Spinal cord (tissue), 10 donors: ENCODE data around the gene ANKRD30B. TPM values are rescaled to one million over a fixed set of nuclear protein-coding genes. Genes with fewer than 3 reads are reported as not detected.
"Not testable (repeated sequence)": the region's sequence is repeated elsewhere in the genome, so short reads cannot be mapped to it uniquely, and the experiment has no call there.

Experiments used
- DNase-seq, 6 donors: peaks; one replicate each; pipeline versions ENCODE4 v3.0.0 to v3.0.0-alpha.2; 2013 to 2015; ENCODE audit warnings: low spot score in 6 of 6, low read depth in 4 of 6
- H3K27ac ChIP-seq: one replicate; pipeline ENCODE4 v1.5.1; 2013; ENCODE audit warnings: low read depth, low read length, control low read depth
- H3K27me3 ChIP-seq: one replicate; pipeline ENCODE4 v1.6.1; 2013; ENCODE audit warnings: low read length; ENCODE audit not compliant: control insufficient read depth, insufficient read depth
- H3K36me3 ChIP-seq: one replicate; pipeline ENCODE4 v1.6.1; 2013; ENCODE audit warnings: low read length; ENCODE audit not compliant: control insufficient read depth, insufficient read depth
- H3K4me1 ChIP-seq: one replicate; pipeline ENCODE4 v1.6.1; 2013; ENCODE audit warnings: low read length; ENCODE audit not compliant: control insufficient read depth, insufficient read depth
- H3K4me3 ChIP-seq: one replicate; pipeline ENCODE4 v1.5.1; 2013; ENCODE audit warnings: low read depth, low read length, control low read depth
- H3K9me3 ChIP-seq: one replicate; pipeline ENCODE4 v1.6.1; 2013; ENCODE audit warnings: low read length; ENCODE audit not compliant: control insufficient read depth, insufficient read depth
- WGBS: methylation state at CpG from one replicate; pipeline ENCODE4 v1.1.5; 2013; ENCODE audit warnings: missing lambda C conversion rate; ENCODE audit not compliant: insufficient coverage; 5-methylcytosine and 5-hydroxymethylcytosine counted together
- polyA plus RNA-seq, 2 donors: library from polyadenylated mRNA; unstranded; fragments of 120-200 nt; gene quantifications; one replicate each; pipeline ENCODE4 v1.2.1, GENCODE V29; 2013; ENCODE audit not compliant: insufficient read length in 2 of 2
- total RNA-seq, 2 donors: library from RNA; depleted of rRNA in 1 of 2; stranded (reverse); fragments of 120-200 nt in 1 of 2; fragments of >200 nt in 1 of 2; gene quantifications; one replicate each; pipeline versions ENCODE4 v1.2.3 to v1.2.4, GENCODE V29; 2013 to 2014
- donor health status: healthy.

The ANKRD30B gene
- total and polyA plus RNA-seq, 4 donors, result 0.20 to 2.2 (median 0.57) TPM

DNA sequence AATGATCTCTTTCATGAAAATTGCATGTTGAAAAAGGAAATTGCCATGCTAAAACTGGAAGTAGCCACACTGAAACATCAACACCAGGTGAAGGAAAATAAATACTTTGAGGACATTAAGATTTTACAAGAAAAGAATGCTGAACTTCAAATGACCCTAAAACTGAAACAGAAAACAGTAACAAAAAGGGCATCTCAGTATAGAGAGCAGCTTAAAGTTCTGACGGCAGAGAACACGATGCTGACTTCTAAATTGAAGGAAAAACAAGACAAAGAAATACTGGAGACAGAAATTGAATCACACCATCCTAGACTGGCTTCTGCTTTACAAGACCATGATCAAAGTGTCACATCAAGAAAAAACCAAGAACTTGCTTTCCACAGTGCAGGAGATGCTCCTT is 103.6 kb downstream of the ANKRD30B start:
- WGBS, result no CpG with 5 or more reads among the region's 2 CpGs

DNA sequence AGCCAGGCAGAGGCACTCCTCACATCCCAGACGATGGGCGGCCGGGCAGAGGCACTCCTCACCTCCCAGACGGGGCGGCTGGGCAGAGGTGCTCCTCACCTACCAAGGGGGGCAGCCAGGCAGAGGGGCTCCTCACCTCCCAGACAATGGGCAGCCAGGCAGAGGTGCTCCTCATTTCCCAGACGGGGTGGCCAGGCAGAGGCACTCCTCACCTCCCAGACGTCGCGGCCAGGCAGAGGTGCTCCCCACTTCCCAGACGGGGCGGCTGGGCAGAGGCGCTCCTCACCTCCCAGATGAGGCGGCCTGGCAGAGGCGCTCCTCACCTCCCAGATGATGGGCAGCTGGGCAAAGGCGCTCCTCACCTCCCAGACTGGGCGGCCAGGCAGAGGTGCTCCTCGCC is 107.7 kb downstream of the ANKRD30B start:
- no CpG with 5 or more reads among the region's 17 CpGs for whole genome bisulfite sequencing
- not testable (repeated sequence) for H3K4me1 ChIP-seq, H3K27ac ChIP-seq, H3K4me3 ChIP-seq, DNase-seq, H3K9me3 ChIP-seq, H3K36me3 ChIP-seq, H3K27me3 ChIP-seq

More for the DNA sequence above, 103.6 kb downstream of the ANKRD30B start:
- H3K9me3 ChIP-seq, H3K4me3 ChIP-seq, H3K27me3 ChIP-seq, H3K4me1 ChIP-seq, H3K27ac ChIP-seq, DNase-seq, H3K36me3 ChIP-seq: not testable (repeated sequence)

DNA sequence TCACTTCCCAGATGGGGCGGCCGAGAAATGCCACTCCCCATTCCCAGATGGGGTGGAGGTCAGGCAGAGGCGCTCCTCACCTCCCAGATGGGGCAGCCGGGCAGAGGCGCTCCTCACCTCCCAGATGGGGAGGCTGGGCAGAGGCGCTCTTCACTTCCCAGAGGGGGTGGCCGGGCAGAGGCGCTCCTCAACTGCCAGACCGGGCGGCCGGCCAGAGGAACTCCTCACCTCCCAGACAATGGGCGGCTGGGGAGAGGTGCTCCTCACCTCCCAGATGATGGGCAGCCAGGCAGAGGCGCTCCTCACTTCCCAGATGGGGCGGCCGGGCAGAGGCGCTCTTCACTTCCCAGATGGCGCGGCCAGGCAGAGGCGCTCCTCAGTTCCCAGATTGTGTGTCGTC is 108.3 kb downstream of the ANKRD30B start:
- WGBS, result no CpG with 5 or more reads among the region's 20 CpGs
- H3K4me3 ChIP-seq, DNase-seq, H3K36me3 ChIP-seq, H3K9me3 ChIP-seq, H3K4me1 ChIP-seq, H3K27ac ChIP-seq, H3K27me3 ChIP-seq: not testable (repeated sequence)

DNA sequence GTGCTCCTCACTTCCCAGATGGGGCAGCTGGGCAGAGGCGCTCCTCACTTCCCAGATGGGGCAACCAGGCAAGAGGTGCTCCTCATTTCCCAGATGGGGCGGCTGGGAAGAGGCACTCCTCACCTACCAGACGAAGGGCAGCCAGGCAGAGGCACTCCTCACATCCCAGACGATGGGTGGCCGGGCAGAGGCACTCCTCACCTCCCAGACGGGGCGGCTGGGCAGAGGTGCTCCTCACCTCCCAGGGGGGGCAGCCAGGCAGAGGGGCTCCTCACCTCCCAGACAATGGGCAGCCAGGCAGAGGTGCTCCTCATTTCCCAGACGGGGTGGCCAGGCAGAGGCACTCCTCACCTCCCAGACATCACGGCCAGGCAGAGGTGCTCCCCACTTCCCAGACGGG is 110.5 kb downstream of the ANKRD30B start:
- not testable (repeated sequence) for H3K36me3 ChIP-seq, DNase-seq, H3K27me3 ChIP-seq, H3K27ac ChIP-seq, H3K4me3 ChIP-seq, H3K9me3 ChIP-seq, H3K4me1 ChIP-seq
- WGBS, result no CpG with 5 or more reads among the region's 10 CpGs

DNA sequence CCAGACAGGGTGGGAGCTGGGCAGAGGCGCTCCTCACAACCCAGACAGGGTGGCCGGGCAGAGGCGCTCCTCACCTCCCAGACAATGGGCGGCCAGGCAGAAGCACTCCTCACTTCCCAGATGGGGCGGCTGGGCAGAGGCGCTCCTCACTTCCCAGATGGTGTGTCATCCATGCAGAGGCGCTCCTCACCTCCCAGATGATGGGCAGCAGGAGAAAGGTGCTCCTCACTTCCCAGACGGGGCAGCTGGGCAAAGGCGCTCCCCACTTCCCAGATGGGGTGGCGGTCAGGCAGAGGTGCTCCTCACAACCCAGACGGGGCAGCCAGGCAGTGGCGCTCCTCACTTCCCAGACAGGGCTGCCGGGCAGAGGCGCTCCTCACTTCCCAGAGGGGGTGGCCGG is 112.0 kb downstream of the ANKRD30B start:
- 91% methylated on average over 8 of the region's 15 CpGs for WGBS
- H3K27ac ChIP-seq, DNase-seq, H3K4me3 ChIP-seq, H3K27me3 ChIP-seq, H3K36me3 ChIP-seq, H3K4me1 ChIP-seq, H3K9me3 ChIP-seq: not testable (repeated sequence)

DNA sequence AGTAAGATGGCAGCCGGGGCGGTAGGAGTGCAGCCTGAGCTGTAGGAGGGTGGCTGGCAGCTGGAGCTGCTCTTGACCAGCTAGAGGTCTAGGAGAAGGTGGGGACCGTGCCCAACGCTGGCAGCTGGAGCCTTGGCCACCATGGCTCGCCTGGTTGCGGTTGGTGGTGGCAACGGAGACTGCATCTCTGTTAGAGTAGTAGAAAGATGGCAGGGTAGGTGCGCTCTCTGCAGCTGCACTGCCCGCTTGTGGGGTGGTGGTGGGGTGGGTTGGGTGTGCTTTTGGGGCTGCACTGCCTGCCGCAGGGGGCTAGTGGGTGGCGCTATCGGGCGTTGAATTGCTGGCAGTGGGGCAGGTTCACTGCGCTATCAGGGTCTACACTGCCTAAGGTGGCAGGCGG is 118.5 kb downstream of the ANKRD30B start:
- H3K4me3 ChIP-seq, H3K36me3 ChIP-seq, H3K9me3 ChIP-seq, H3K4me1 ChIP-seq, DNase-seq, H3K27me3 ChIP-seq, H3K27ac ChIP-seq: not testable (repeated sequence)
- WGBS, result 92% methylated on average over 15 of the region's 15 CpGs

DNA sequence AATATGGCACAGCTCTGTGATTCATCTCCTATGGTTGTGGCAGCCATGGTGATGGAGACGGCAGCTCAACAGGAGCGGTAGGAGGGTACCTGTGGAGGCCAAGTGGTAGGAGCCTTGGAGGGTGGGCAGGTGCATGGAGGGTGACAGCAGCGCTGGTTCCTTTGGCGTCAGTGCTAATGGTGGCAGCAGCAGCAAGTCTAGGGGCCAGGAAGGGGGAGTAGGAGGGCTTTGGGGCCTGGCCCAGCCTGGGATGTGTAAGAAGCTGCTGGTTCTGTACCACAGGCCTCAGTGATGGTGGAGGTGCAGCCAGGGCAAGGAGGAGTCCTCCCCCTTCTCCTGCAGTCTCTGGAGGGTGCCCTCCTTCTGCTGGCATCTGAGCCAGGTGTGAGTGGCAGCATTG is 120.0 kb downstream of the ANKRD30B start:
- H3K9me3 ChIP-seq, H3K27me3 ChIP-seq, DNase-seq, H3K4me1 ChIP-seq, H3K36me3 ChIP-seq, H3K27ac ChIP-seq, H3K4me3 ChIP-seq: not testable (repeated sequence)
- WGBS, result 76% methylated on average over 4 of the region's 4 CpGs

DNA sequence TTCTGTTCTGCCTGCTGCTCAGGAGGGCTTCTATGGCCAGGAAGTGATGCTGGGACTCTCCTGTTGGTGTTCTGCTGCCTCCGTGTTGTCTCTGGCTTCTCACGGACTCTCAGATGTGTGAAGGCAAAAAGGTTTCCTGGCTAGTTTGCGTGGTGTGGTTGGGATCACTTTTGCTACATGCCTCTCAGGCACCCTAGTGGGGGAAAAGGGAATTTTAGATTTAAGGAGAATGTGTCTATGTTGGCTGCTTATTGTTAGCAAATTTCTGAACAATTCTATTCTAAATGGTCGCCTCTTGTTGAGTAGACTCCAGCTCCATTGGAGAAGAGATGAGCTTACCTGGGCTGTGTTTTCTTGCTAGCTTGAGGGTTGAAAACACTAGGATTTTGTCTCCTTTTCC is 120.9 kb downstream of the ANKRD30B start:
- H3K36me3 ChIP-seq, H3K4me3 ChIP-seq, H3K27ac ChIP-seq, H3K9me3 ChIP-seq, H3K4me1 ChIP-seq, DNase-seq, H3K27me3 ChIP-seq: not testable (repeated sequence)
- no CpG with 5 or more reads among the region's 4 CpGs for WGBS

DNA sequence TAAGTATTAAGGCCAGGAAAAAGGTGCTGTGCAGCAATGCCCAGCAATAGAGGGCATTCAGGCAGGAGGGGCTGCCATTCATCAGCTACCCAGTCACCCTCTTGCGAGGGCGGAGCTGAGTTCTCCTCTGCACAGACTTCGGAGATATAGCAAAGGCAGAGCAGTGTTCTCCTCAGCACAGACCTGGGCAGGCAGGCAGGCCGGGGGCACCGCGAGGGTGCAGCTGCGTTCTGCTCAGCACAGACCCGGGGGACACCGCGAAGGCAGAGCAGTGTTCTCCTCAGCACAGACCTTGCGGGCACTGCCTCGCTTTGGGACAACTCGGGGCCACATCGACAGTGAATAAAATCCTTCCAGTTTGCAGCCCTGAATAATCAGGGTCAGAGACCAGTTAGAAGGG is 130.9 kb downstream of the ANKRD30B start:
- not testable (repeated sequence) for DNase-seq, H3K27me3 ChIP-seq, H3K4me1 ChIP-seq, H3K27ac ChIP-seq, H3K9me3 ChIP-seq, H3K36me3 ChIP-seq, H3K4me3 ChIP-seq
- no CpG with 5 or more reads among the region's 14 CpGs for WGBS

DNA sequence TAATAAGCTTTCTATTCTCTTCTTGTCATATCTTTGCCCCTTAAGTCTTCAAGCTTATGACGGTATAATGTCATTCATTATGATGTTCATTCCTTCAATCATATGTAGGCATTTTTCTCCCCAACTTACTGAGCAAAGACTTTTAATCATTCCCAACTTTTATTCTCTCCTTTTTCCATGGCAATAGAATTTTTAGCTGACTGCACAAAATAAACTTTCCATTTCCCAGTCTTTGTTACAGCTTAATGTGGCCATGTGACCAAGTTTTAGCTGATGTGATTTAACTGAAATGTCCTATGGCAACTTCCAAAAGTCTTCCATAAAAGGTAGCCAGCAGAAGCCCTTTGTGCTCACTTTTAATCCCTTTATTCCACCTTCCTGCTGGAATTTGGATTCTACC is 152.5 kb downstream of the ANKRD30B start:
- no peaks in the 10 kb centered on the region for H3K36me3 ChIP-seq
- no CpG with 5 or more reads among the region's 1 CpG for WGBS
- DNase-seq, result no peak
- no peak overlapping the region for H3K27ac ChIP-seq
- no peaks in the 10 kb centered on the region for H3K4me1 ChIP-seq
- peaks cover 2% of the 10 kb centered on the region for H3K9me3 ChIP-seq
- H3K27me3 ChIP-seq, result no peaks in the 10 kb centered on the region
- no peak overlapping the region for H3K4me3 ChIP-seq
